HG02588 (cell line): ENCODE data around the gene ARNT2.

Experiments
- ATAC-seq: cut with Tn5 transposase; IDR thresholded peaks from one replicate; pipeline ENCODE4 v1.9.1; 2021; ENCODE audit warnings: mild to moderate bottlenecking, moderate library complexity; ENCODE audit not compliant: unreplicated experiment

The ARNT2 gene

GRCh38 chr15:80609091-80609490 is 204.9 kb downstream of the ARNT2 start:
- no peak for ATAC-seq

GRCh38 chr15:80609512-80609946 is 205.3 kb downstream of the ARNT2 start:
- ATAC-seq, result no peak

GRCh38 chr15:80611543-80612080 is 207.4 kb downstream of the ARNT2 start:
- ATAC-seq, result no peak

- no peak for ATAC-seq
These were observed 208.1 kb downstream of the ARNT2 start for GRCh38 chr15:80612118-80612823.

GRCh38 chr15:80613762-80614365 is 209.7 kb downstream of the ARNT2 start:
- ATAC-seq, result no peak

GRCh38 chr15:80614711-80615360 is 210.7 kb downstream of the ARNT2 start:
- ATAC-seq, result no peak

GRCh38 chr15:80615361-80615736 is 211.2 kb downstream of the ARNT2 start:
- ATAC-seq, result no peak

- ATAC-seq, result no peak
These were observed 211.7 kb downstream of the ARNT2 start for GRCh38 chr15:80615783-80616391.

- ATAC-seq, result no peak
These were observed 214.7 kb downstream of the ARNT2 start for GRCh38 chr15:80618685-80619400.

- no peak for ATAC-seq
These were observed 215.5 kb downstream of the ARNT2 start for GRCh38 chr15:80619680-80620079.

- no peak for ATAC-seq
These were observed 216.0 kb downstream of the ARNT2 start for GRCh38 chr15:80620141-80620540.

- no peak for ATAC-seq
These were observed 216.7 kb downstream of the ARNT2 start for GRCh38 chr15:80620931-80621330.

GRCh38 chr15:80626643-80627120 is 222.5 kb downstream of the ARNT2 start:
- no peak for ATAC-seq

- ATAC-seq, result no peak
These were observed 225.2 kb downstream of the ARNT2 start for GRCh38 chr15:80629355-80629754.

GRCh38 chr15:80630981-80631380 is 226.8 kb downstream of the ARNT2 start:
- no peak for ATAC-seq

GRCh38 chr15:80633221-80633620 is 229.0 kb downstream of the ARNT2 start:
- no peak for ATAC-seq

GRCh38 chr15:80635953-80636352 is 231.8 kb downstream of the ARNT2 start:
- ATAC-seq, result no peak

- no peak for ATAC-seq
These were observed 232.5 kb downstream of the ARNT2 start for GRCh38 chr15:80636675-80637074.

GRCh38 chr15:80637747-80638146 is 233.6 kb downstream of the ARNT2 start:
- no peak for ATAC-seq

- ATAC-seq, result no peak
These were observed 234.5 kb downstream of the ARNT2 start for GRCh38 chr15:80638553-80639167.
